CD4-positive, alpha-beta memory T cell (primary cell): ENCODE results near the gene ZNF451. TPM values are rescaled to one million over a fixed set of nuclear protein-coding genes. Genes with fewer than 3 reads are reported as not detected.

ENCODE experiments used
- CTCF ChIA-PET: fragments of 350-600 bp; sonication (Branson Sonifier 250); formaldehyde crosslinking; loops from one replicate; lab custom pipeline; 2021; ENCODE audit warnings: inconsistent platforms; ENCODE audit not compliant: partially characterized antibody; lab: Charles Lee
- POLR2A ChIA-PET: fragments of 350-600 bp; sonication (Branson Sonifier 250); formaldehyde crosslinking; loops from one replicate; lab custom pipeline; 2021; ENCODE audit not compliant: partially characterized antibody; lab: Charles Lee
- DNase-seq, 5 donors: peaks; one replicate each; pipeline versions ENCODE4 v3.0.0 to v3.0.0-alpha.2; 2020 to 2022; ENCODE audit warnings: mixed read lengths in 1 of 5
- H3K27ac ChIP-seq: one replicate; pipeline ENCODE4 v1.7.0; 2013; ENCODE audit warnings: low read depth, low read length
- H3K27me3 ChIP-seq: 2 replicates; pipeline ENCODE4 v1.7.0; 2013; ENCODE audit warnings: mild to moderate bottlenecking, low read length, moderate library complexity; ENCODE audit not compliant: insufficient read depth
- H3K36me3 ChIP-seq: 2 replicates; pipeline ENCODE4 v1.7.0; 2013; ENCODE audit warnings: mild to moderate bottlenecking, low read length, moderate library complexity; ENCODE audit not compliant: insufficient read depth
- H3K4me1 ChIP-seq: 2 replicates; pipeline ENCODE4 v1.7.0; 2013; ENCODE audit warnings: mild to moderate bottlenecking, low read length, moderate library complexity; ENCODE audit not compliant: insufficient read depth
- H3K4me3 ChIP-seq, 2 donors: one replicate each; pipeline ENCODE4 v1.7.0; 2013; ENCODE audit warnings: low read length in 2 of 2, mild to moderate bottlenecking in 1 of 2
- H3K9me3 ChIP-seq, 2 donors: one replicate each; pipeline ENCODE4 v1.7.0; 2013; ENCODE audit warnings: low read length in 2 of 2, control low read depth in 1 of 2; ENCODE audit not compliant: control insufficient read depth in 1 of 2
- H3K27ac Mint-ChIP-seq, 7 donors: one replicate each; pipeline ENCODE4 v1.8.0; 2020 to 2021; ENCODE audit warnings: mixed read lengths in 7 of 7, mild to moderate bottlenecking in 6 of 7, inconsistent platforms in 3 of 7, moderate library complexity in 3 of 7
- H3K27me3 Mint-ChIP-seq, 2 donors: one replicate each; pipeline ENCODE4 v1.8.0; 2020 to 2021; ENCODE audit warnings: mixed read lengths in 2 of 2
- H3K36me3 Mint-ChIP-seq, 2 donors: one replicate each; pipeline ENCODE4 v1.8.0; 2020 to 2021; ENCODE audit warnings: mixed read lengths in 2 of 2, inconsistent platforms in 1 of 2, mild to moderate bottlenecking in 1 of 2
- H3K4me1 Mint-ChIP-seq, 4 donors: one replicate each; pipeline ENCODE4 v1.8.0; 2020 to 2021; ENCODE audit warnings: mixed read lengths in 4 of 4, mild to moderate bottlenecking in 1 of 4
- H3K4me3 Mint-ChIP-seq, 8 donors: one replicate each; pipeline ENCODE4 v1.8.0; 2020 to 2021; ENCODE audit warnings: mixed read lengths in 8 of 8, mild to moderate bottlenecking in 7 of 8, moderate library complexity in 6 of 8, inconsistent platforms in 3 of 8
- H3K9me3 Mint-ChIP-seq, 8 donors: one replicate each; pipeline ENCODE4 v1.8.0; 2020 to 2021; ENCODE audit warnings: mixed read lengths in 8 of 8, mild to moderate bottlenecking in 5 of 8, inconsistent platforms in 3 of 8, moderate library complexity in 1 of 8
- intact Hi-C: fragments of 100-400 bp; cut with micrococcal nuclease; formaldehyde crosslinking; loops from one replicate; pipeline ENCODE4 v1.15.1; 2023
- polyA plus RNA-seq, 2 donors: library from polyadenylated mRNA; unstranded; fragments of 300-500 nt; fragmentation: Illumina TruSeq; gene quantifications; one replicate each; pipeline ENCODE4 v1.2.3, GENCODE V29; 2021
- total RNA-seq, 2 experiments: library from RNA; stranded (reverse); gene quantifications; one replicate each; pipeline ENCODE4 v1.2.3, GENCODE V29; 2021

The ZNF451 gene
- total and polyA plus RNA-seq, 4 experiments from 2014 or later: 26.1 to 97.7 (median 54.7) TPM

GRCh38 chr6:57210060-57210459 is 120.1 kb downstream of the ZNF451 start:
- no peak overlapping the region for H3K4me3 Mint-ChIP-seq

DNA sequence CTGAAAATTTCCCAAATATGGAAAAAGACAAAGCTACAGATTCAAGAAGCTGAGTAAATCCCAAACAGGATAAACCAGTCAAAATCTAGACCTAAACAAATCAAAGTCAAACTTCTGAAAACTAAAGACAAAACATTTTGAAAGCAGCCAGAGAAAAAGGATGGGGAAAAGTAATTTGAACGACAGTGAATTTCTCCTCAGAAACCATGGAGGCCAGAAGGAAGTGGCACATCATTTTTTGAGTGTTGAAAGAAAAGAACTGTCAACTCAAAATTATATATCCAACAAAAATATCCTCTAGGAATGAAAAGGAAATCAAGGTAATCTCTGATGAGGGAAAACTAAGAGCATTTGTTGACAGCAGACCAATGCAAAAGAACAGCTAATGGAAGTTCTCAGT is 125.3 kb downstream of the ZNF451 start:
- no peak overlapping the region for H3K4me3 Mint-ChIP-seq
- peaks cover 11 to 26% (median 19%) of the 10 kb centered on the region in 4 donors for H3K4me1 Mint-ChIP-seq
- CTCF ChIA-PET: interaction anchor here (0.9 kb wide), 1 partner anchor 9 kb away, joined by 3 read pairs; no protein-coding TSS in a partner anchor
- no peaks in the 10 kb centered on the region for H3K27me3 ChIP-seq
- no peak overlapping the region for H3K4me3 ChIP-seq
- no peaks in the 10 kb centered on the region for H3K9me3 ChIP-seq
- intact Hi-C loops: no loop called here
- H3K9me3 Mint-ChIP-seq: peaks cover 0 to 12% (median 3%) of the 10 kb centered on the region in 8 donors
- peaks cover 19% of the 10 kb centered on the region for H3K4me1 ChIP-seq
- POLR2A ChIA-PET: no interaction called here
- no peaks in the 10 kb centered on the region for H3K36me3 ChIP-seq
- H3K27ac ChIP-seq: no peak overlapping the region
- no peak overlapping the region for H3K27ac Mint-ChIP-seq
- no peak for DNase-seq
- peaks cover 5 to 8% of the 10 kb centered on the region in 2 donors for H3K27me3 Mint-ChIP-seq
- H3K36me3 Mint-ChIP-seq: no peaks in the 10 kb centered on the region

More at GRCh38 chr6:57210060-57210459, 120.1 kb downstream of the ZNF451 start:
- no peaks in the 10 kb centered on the region for H3K9me3 ChIP-seq
- CTCF ChIA-PET: no interaction called here
- no peak overlapping the region for H3K27ac ChIP-seq
- peaks cover 16% of the 10 kb centered on the region for H3K4me1 ChIP-seq
- H3K36me3 Mint-ChIP-seq: no peaks in the 10 kb centered on the region
- H3K36me3 ChIP-seq: no peaks in the 10 kb centered on the region
- H3K27ac Mint-ChIP-seq: no peak overlapping the region
- intact Hi-C loops: no loop called here
- DNase-seq: no peak
- no peaks in the 10 kb centered on the region for H3K27me3 Mint-ChIP-seq
- peaks cover 0 to 6% (median under 1%) of the 10 kb centered on the region in 8 donors for H3K9me3 Mint-ChIP-seq
- POLR2A ChIA-PET: no interaction called here
- H3K4me1 Mint-ChIP-seq: peaks cover 11 to 17% (median 16%) of the 10 kb centered on the region in 4 donors
- no peaks in the 10 kb centered on the region for H3K27me3 ChIP-seq
- H3K4me3 ChIP-seq: no peak overlapping the region

DNA sequence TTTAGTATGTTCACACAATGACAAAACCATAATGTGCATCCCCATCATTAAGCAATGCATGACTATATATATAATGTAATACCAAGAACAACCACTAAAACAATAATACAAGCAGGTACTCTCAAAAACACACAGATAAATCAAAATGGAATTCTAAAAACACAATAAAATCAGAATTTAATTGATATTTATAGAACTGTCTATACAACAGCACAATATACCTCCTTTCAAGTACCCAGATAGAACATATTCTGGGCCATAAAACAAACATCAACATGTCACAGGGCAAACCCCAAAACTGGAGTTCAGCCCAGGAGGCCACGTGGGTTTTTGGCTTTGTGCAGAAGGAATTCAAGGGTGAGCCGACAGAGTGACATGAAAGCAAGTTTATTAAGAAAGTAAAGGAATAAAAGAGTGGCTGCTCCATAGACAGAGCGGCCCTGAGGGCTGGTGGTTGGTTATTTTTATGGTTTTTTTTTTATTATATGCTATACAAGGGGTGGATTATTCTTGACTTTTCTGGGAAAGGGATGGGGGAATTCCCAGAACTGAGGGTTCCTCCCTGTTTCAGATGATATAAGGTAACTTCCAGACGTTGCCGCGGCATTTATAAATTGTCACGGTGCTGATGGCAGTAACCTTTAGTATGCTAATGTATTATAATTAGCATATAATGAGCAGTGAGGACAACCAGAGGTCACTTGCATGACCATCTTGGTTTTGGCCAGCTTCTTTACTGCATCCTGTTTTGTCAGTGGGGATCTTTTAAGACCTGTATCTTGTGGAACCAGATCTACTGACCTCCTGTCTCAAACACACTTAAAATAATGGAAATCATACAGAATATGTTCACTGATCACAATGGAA is 126.5 kb downstream of the ZNF451 start:
- no peaks in the 10 kb centered on the region for H3K36me3 ChIP-seq
- no peaks in the 10 kb centered on the region for H3K9me3 ChIP-seq
- POLR2A ChIA-PET: no interaction called here
- no peak overlapping the region for H3K4me3 Mint-ChIP-seq
- H3K27me3 Mint-ChIP-seq: peaks cover 5 to 10% of the 10 kb centered on the region in 2 donors
- no peak overlapping the region for H3K27ac ChIP-seq
- H3K9me3 Mint-ChIP-seq: peaks cover 0 to 12% (median 3%) of the 10 kb centered on the region in 8 donors
- H3K27me3 ChIP-seq: no peaks in the 10 kb centered on the region
- intact Hi-C loops: no loop called here
- H3K4me1 ChIP-seq: peaks cover 24% of the 10 kb centered on the region
- no peak for DNase-seq
- peaks cover 14 to 26% (median 23%) of the 10 kb centered on the region in 4 donors for H3K4me1 Mint-ChIP-seq
- H3K27ac Mint-ChIP-seq: no peak overlapping the region
- no peak overlapping the region for H3K4me3 ChIP-seq
- CTCF ChIA-PET: no interaction called here
- H3K36me3 Mint-ChIP-seq: no peaks in the 10 kb centered on the region

GRCh38 chr6:57217270-57217669 is 127.3 kb downstream of the ZNF451 start:
- no peak overlapping the region for H3K4me3 Mint-ChIP-seq
- H3K36me3 Mint-ChIP-seq: peaks cover 0 to 2% of the 10 kb centered on the region in 2 donors
- Histone ChIP-seq H3K36me3 (no peaks in the 10 kb centered on the region), H3K27me3 (no peaks in the 10 kb centered on the region), H3K27ac (no peak overlapping the region), H3K9me3 (no peaks in the 10 kb centered on the region), H3K4me3 (no peak overlapping the region), H3K4me1 (peaks cover 24% of the 10 kb centered on the region)
- DNase-seq: no peak
- intact Hi-C loops: no loop called here
- ChIA-PET POLR2A (no interaction called here), CTCF (no interaction called here)
- H3K9me3 Mint-ChIP-seq: peaks cover 0 to 12% (median 3%) of the 10 kb centered on the region in 8 donors
- no peak overlapping the region for H3K27ac Mint-ChIP-seq
- peaks cover 16 to 30% (median 23%) of the 10 kb centered on the region in 4 donors for H3K4me1 Mint-ChIP-seq
- H3K27me3 Mint-ChIP-seq: peaks cover 5 to 13% of the 10 kb centered on the region in 2 donors

Other genes with a start within 250 kb of the ZNF451 start
- not detected for gene BEND6, start 135.1 kb upstream of the ZNF451 start, total RNA-seq
- not detected for gene BEND6, start 135.1 kb upstream of the ZNF451 start, polyA plus RNA-seq
- gene KIAA1586, start 43.5 kb upstream of the ZNF451 start, total RNA-seq: 10 to 100 TPM; 20.4 to 20.7 TPM
- gene KIAA1586, start 43.5 kb upstream of the ZNF451 start, polyA plus RNA-seq: 10 to 100 TPM in 1 of 2 donors, 1 to 10 TPM in 1; 4.9 to 10.4 TPM
- 1 to 10 TPM; 3.5 to 3.7 TPM for gene BAG2, start 82.1 kb downstream of the ZNF451 start, total RNA-seq
- 1 to 10 TPM; 2.6 to 3.6 TPM for gene BAG2, start 82.1 kb downstream of the ZNF451 start, polyA plus RNA-seq
- 1 to 10 TPM; 1.4 to 1.6 TPM for gene RAB23, start 132.1 kb downstream of the ZNF451 start, total RNA-seq
- 1 to 10 TPM; 1.3 TPM for gene RAB23, start 132.1 kb downstream of the ZNF451 start, polyA plus RNA-seq
- 10 to 100 TPM; 12.0 to 12.8 TPM for gene PRIM2, start 227.4 kb downstream of the ZNF451 start, total RNA-seq
- gene PRIM2, start 227.4 kb downstream of the ZNF451 start, polyA plus RNA-seq: 1 to 10 TPM; 8.3 to 8.8 TPM